ENCODE measurements around the gene TBX2. TPM values are rescaled to one million over a fixed set of nuclear protein-coding genes. Genes with fewer than 3 reads are reported as not detected.

Gene TBX2
- total and polyA plus RNA-seq, 9 of the 15 experiments (the other 6 are each of a cell fraction or from before 2014, with no cell fraction given) = 0.18 TPM; not detected in 8

GRCh38 chr17:61416540-61417363 is 17.1 kb downstream of the TBX2 start:
- H3K27me3 ChIP-seq (ENCODE audit: control insufficient read depth in 2 of 2, insufficient read depth in 2 of 2, low read length in 2 of 2) = peaks cover 7 to 20% of the 10 kb centered on the region in 2 experiments; a peak in 4 of 5 replicates
- H3K9me3 ChIP-seq (replicated peaks; ENCODE audit: control insufficient read depth, insufficient read depth, low read depth, low read length) = no peaks in the 10 kb centered on the region
- H2AFZ ChIP-seq (ENCODE audit: low read depth, low read length) = peak overlapping the region; percentile 85
- H3K9me1 ChIP-seq (ENCODE audit: control insufficient read depth, insufficient read depth, low read length) = no peaks in the 10 kb centered on the region
- in situ Hi-C loops (cut with MboI) = no loop called here
- H3K4me2 ChIP-seq (ENCODE audit: insufficient read depth, low read length) = peak overlapping the region; percentile 13
- BruUV-seq (replicated peaks) = no TSS peak
- H3K79me2 ChIP-seq (ENCODE audit: control insufficient read depth, insufficient read depth, low read length) = no peaks in the 10 kb centered on the region
- intact Hi-C loops (cut with micrococcal nuclease) = loop anchor here (5.0 to 10.0 kb wide), 2 partner anchors 418 to 691 kb away; no protein-coding TSS in a partner anchor
- 18% methylated on average over 31 of the region's 43 CpGs for WGBS (ENCODE audit: insufficient coverage, low coverage, missing lambda C conversion rate)
- no peak overlapping the region for H3K27ac ChIP-seq (ENCODE audit: extremely low read depth, low read depth, low read length)
- FAIRE-seq = peak; percentile 93
- CTCF ChIA-PET (ENCODE audit: low intra/inter-chr PET ratio) = interaction anchor here (0.7 to 0.8 kb wide), 2 partner anchors 420 to 1275 kb away, joined by 3 to 5 read pairs; no protein-coding TSS in a partner anchor
- H3K36me3 ChIP-seq (ENCODE audit: control insufficient read depth, insufficient read depth, low read length) = no peaks in the 10 kb centered on the region
- H4K20me1 ChIP-seq (replicated peaks; ENCODE audit: control insufficient read depth, insufficient read depth, low read length) = no peaks in the 10 kb centered on the region
- POLR2A ChIA-PET = interaction anchor here (0.7 kb wide), 1 partner anchor 676 kb away, joined by 3 read pairs; no protein-coding TSS in a partner anchor
- H3K4me1 ChIP-seq (replicated peaks in 1 of 2; ENCODE audit: control insufficient read depth in 2 of 2, insufficient read depth in 2 of 2, low read length in 2 of 2) = peaks cover 0 to 27% of the 10 kb centered on the region in 2 experiments; a peak in 4 of 5 replicates
- no peak overlapping the region for H3K4me3 ChIP-seq
- peak; percentile 97 for ATAC-seq
- no peak overlapping the region for H3K9ac ChIP-seq (ENCODE audit: insufficient read depth in 1 of 2, low read depth in 2 of 2, low read length in 2 of 2)
- DNase-seq (ENCODE audit: extremely low read depth in 1 of 4, low spot score in 3 of 4) = peak; percentile 87 to 93 (median 90)
- TF ChIP-seq REST (IDR thresholded peaks at IDR 0.05; ENCODE audit: borderline replicate concordance) (peak; percentile 73), REST (CRISPR knock-in tag; IDR thresholded peaks at IDR 0.05; ENCODE audit: low read depth) (no peak), CHD4 (IDR thresholded peaks at IDR 0.05; ENCODE audit: insufficient read depth, insufficient replicate concordance, low read depth, low read length, poor library complexity, severe bottlenecking) (no peak), MEIS2 (IDR thresholded peaks at IDR 0.05; ENCODE audit: partially characterized antibody) (peak; percentile 67), KLF16 (IDR thresholded peaks at IDR 0.05) (peak; percentile 48; the same call in 1 of the 2 replicates), ZBTB7A (IDR thresholded peaks at IDR 0.05; ENCODE audit: borderline replicate concordance, control insufficient read depth, low read depth, low read length) (peak; percentile 77), ZNF224 (CRISPR knock-in tag; IDR thresholded peaks at IDR 0.05) (no peak), NR2C2 (CRISPR knock-in tag; IDR thresholded peaks at IDR 0.05) (no peak), NR2C2 (tag; IDR thresholded peaks at IDR 0.05) (peak; percentile 42; the same call in 1 of the 2 replicates), CTCF (IDR thresholded peaks at IDR 0.05 in 2 of 3, conservative IDR thresholded peaks at IDR 0.05 in 1 of 3; ENCODE audit: insufficient read depth in 2 of 3, low read depth in 1 of 3, low read length in 3 of 3) (peak; percentile 86 to 91 (median 90))
